Thoracic aorta (tissue), 2 donors: Measurements from ENCODE around the gene CTNNA3. TPM values are rescaled to one million over a fixed set of nuclear protein-coding genes. Genes with fewer than 3 reads are reported as not detected.

ENCODE experiments used
- ATAC-seq: fragments of 150-250 bp; one replicate; pipeline ENCODE4 v1.8.0; 2017; ENCODE audit warnings: low read depth; ENCODE audit not compliant: insufficient number of reproducible peaks, low FRiP score
- DNase-seq: peaks from one replicate; pipeline ENCODE4 v3.0.0-alpha.2; 2020; ENCODE audit warnings: low spot score
- H3K27ac ChIP-seq, 2 donors: fragments of 200-600 bp; sonication (generic); 1 replicate in 1 of 2; 2 replicates in 1 of 2; pipeline ENCODE4 v1.5.1; 2016; ENCODE audit warnings: mild to moderate bottlenecking in 2 of 2, moderate library complexity in 2 of 2
- H3K27me3 ChIP-seq: fragments of 200-600 bp; sonication (generic); replicated peaks from 2 replicates; pipeline ENCODE4 v1.6.0; 2016; ENCODE audit warnings: mild to moderate bottlenecking; ENCODE audit not compliant: insufficient read depth
- H3K36me3 ChIP-seq: fragments of 200-600 bp; sonication (generic); one replicate; pipeline ENCODE4 v1.5.1; 2016
- H3K4me1 ChIP-seq, 2 donors: fragments of 200-600 bp; sonication (generic); 1 replicate in 1 of 2; 2 replicates in 1 of 2; pipeline versions ENCODE4 v1.5.1 to v1.6.0; 2016; ENCODE audit warnings: low read depth in 2 of 2, mild to moderate bottlenecking in 1 of 2; ENCODE audit not compliant: control insufficient read depth in 1 of 2
- H3K4me3 ChIP-seq: fragments of 200-600 bp; sonication (generic); 2 replicates; pipeline ENCODE4 v1.5.1; 2016; ENCODE audit warnings: mild to moderate bottlenecking
- H3K9me3 ChIP-seq: fragments of 200-600 bp; sonication (generic); 2 replicates; pipeline ENCODE4 v1.5.1; 2016
- total RNA-seq, 2 donors: library from RNA; depleted of rRNA; stranded (reverse); fragments of >200 nt; gene quantifications; one replicate each; pipeline versions ENCODE4 v1.1.0 to v1.2.3, GENCODE V29; 2016
- TF ChIP-seq, protein P1 (sequence below): fragments of 200-600 bp; sonication (generic); IDR thresholded peaks from one replicate; pipeline ENCODE4 v1.5.1; 2019; ENCODE audit warnings: antibody characterized with exemption

CTNNA3 gene
- total RNA-seq, 2 donors from 2014 or later, result 0.95 to 1.2 TPM

DNA sequence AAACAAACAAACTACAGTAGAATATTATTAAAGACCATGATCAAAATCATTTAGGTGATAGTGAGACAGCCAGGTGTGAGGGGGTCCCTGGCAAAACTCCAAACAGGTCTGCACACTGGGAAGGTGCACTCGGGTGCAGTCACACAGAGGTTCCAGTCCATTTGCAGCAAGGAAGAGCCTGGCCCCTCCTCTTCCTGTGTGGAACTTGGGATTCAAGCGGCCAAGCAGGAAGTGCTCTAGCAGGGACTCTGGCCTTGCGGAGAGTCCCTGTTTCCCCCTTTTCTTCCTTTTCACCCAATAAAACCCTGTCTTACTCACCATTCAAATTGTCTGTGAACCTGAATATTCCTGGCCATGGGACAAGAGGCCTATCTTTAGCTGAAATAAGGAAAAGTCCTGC is 588.3 kb downstream of the CTNNA3 start:
- no peaks in the 10 kb centered on the region for H3K4me1 ChIP-seq
- no peak overlapping the region for H3K27ac ChIP-seq
- TF ChIP-seq, protein P1, sequence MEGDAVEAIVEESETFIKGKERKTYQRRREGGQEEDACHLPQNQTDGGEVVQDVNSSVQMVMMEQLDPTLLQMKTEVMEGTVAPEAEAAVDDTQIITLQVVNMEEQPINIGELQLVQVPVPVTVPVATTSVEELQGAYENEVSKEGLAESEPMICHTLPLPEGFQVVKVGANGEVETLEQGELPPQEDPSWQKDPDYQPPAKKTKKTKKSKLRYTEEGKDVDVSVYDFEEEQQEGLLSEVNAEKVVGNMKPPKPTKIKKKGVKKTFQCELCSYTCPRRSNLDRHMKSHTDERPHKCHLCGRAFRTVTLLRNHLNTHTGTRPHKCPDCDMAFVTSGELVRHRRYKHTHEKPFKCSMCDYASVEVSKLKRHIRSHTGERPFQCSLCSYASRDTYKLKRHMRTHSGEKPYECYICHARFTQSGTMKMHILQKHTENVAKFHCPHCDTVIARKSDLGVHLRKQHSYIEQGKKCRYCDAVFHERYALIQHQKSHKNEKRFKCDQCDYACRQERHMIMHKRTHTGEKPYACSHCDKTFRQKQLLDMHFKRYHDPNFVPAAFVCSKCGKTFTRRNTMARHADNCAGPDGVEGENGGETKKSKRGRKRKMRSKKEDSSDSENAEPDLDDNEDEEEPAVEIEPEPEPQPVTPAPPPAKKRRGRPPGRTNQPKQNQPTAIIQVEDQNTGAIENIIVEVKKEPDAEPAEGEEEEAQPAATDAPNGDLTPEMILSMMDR, result no peak
- H3K9me3 ChIP-seq, result no peaks in the 10 kb centered on the region
- no peak overlapping the region for H3K4me3 ChIP-seq
- no peaks in the 10 kb centered on the region for H3K36me3 ChIP-seq
- ATAC-seq (no peak), DNase-seq (no peak)
- no peaks in the 10 kb centered on the region for H3K27me3 ChIP-seq

DNA sequence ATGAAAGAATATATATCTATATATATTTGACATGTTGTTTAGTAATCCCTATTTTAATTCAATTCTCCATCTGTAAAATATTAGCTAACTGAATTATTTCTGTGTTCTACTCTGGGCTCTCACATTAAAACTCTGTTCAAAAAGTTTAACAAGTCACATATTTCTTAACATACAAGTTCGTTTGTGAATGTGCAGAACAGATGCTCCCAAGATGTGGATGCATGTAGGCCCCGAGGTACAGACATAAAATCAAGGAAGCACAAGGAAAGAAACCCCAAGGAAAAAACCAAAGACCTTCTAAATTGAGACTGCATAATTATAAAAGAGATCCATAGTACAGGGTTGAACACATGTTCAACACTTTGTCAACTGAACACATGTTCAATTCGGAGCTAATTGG is 595.0 kb downstream of the CTNNA3 start:
- Histone ChIP-seq H3K4me1 (no peaks in the 10 kb centered on the region), H3K4me3 (no peak overlapping the region), H3K9me3 (no peaks in the 10 kb centered on the region), H3K36me3 (no peaks in the 10 kb centered on the region), H3K27ac (no peak overlapping the region), H3K27me3 (no peaks in the 10 kb centered on the region)
- TF ChIP-seq, protein P1, result no peak
- ATAC-seq (no peak), DNase-seq (no peak)

- DNase-seq (no peak), ATAC-seq (no peak)
- TF ChIP-seq, protein P1, result no peak
- Histone ChIP-seq H3K4me1 (no peaks in the 10 kb centered on the region), H3K27ac (no peak overlapping the region), H3K36me3 (no peaks in the 10 kb centered on the region), H3K4me3 (no peak overlapping the region), H3K27me3 (no peaks in the 10 kb centered on the region), H3K9me3 (no peaks in the 10 kb centered on the region)
These were observed 597.5 kb downstream of the CTNNA3 start for GRCh38 chr10:67098461-67098860.

GRCh38 chr10:67095531-67095930 is 600.5 kb downstream of the CTNNA3 start:
- Histone ChIP-seq H3K27me3 (no peaks in the 10 kb centered on the region), H3K4me1 (no peaks in the 10 kb centered on the region), H3K4me3 (no peak overlapping the region), H3K27ac (no peak overlapping the region), H3K9me3 (no peaks in the 10 kb centered on the region), H3K36me3 (no peaks in the 10 kb centered on the region)
- ATAC-seq (no peak), DNase-seq (no peak)
- TF ChIP-seq, protein P1, result no peak

- Histone ChIP-seq H3K27me3 (no peaks in the 10 kb centered on the region), H3K4me3 (no peak overlapping the region), H3K27ac (no peak overlapping the region), H3K36me3 (no peaks in the 10 kb centered on the region), H3K4me1 (peaks cover 0 to 6% of the 10 kb centered on the region in 2 donors), H3K9me3 (no peaks in the 10 kb centered on the region)
- TF ChIP-seq, protein P1, result no peak
- ATAC-seq, result no peak
- DNase-seq, result no peak
These were observed 608.0 kb downstream of the CTNNA3 start for GRCh38 chr10:67088036-67088435.
